ENCODE results near the gene CTPS1.

DNA sequence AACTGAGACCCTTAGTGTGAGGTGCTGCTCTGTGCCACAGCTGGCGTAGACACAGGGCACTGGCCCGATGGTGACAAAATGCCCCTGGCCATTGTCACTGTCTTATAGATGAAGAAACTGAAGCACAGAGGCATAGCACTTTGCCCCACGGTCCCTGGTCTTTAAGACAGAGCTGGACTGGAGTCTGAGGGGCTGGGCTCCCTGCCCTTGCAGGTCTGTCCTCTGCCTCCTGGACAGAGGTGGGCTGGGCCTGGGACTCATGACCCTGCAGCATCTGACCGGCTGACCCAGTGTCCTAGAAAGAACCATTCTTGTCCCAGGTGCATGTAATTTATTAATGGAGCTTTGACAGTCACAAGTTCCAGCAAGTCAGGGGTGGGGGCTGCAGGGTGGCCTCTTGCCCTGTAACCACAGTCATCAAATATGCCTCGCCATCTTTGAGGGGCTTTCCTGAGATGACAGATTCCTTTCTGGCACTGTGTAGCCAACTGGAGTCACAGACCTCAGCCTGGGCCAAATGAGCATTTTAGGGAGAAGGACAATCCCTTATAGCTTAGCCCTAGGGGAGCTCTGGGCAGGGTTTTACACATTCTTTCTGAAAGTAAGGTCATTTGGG lies 35.9 kb downstream of the CTPS1 start:
- TF ChIP-seq, protein P1, sequence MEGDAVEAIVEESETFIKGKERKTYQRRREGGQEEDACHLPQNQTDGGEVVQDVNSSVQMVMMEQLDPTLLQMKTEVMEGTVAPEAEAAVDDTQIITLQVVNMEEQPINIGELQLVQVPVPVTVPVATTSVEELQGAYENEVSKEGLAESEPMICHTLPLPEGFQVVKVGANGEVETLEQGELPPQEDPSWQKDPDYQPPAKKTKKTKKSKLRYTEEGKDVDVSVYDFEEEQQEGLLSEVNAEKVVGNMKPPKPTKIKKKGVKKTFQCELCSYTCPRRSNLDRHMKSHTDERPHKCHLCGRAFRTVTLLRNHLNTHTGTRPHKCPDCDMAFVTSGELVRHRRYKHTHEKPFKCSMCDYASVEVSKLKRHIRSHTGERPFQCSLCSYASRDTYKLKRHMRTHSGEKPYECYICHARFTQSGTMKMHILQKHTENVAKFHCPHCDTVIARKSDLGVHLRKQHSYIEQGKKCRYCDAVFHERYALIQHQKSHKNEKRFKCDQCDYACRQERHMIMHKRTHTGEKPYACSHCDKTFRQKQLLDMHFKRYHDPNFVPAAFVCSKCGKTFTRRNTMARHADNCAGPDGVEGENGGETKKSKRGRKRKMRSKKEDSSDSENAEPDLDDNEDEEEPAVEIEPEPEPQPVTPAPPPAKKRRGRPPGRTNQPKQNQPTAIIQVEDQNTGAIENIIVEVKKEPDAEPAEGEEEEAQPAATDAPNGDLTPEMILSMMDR (conservative IDR thresholded peaks at IDR 0.05 in 1 of 2, IDR thresholded peaks at IDR 0.05 in 1 of 2; ENCODE audit: extremely low read depth in 1 of 2, insufficient read depth in 1 of 2, low read depth in 1 of 2, low read length in 2 of 2) = no peak
- no peak for TF ChIP-seq EZH2 (IDR thresholded peaks at IDR 0.05; ENCODE audit: borderline replicate concordance, low read length)
